GM12872 (cell line): ENCODE measurements around the gene GLIS1.

Experiments
- CTCF ChIP-seq: IDR thresholded peaks from 3 replicates; pipeline ENCODE4 v1.5.1; 2011; ENCODE audit warnings: low read depth, mild to moderate bottlenecking, low read length, moderate library complexity; ENCODE audit not compliant: insufficient read depth

The GLIS1 gene

GRCh38 chr1:53606197-53606596 is 132.8 kb downstream of the GLIS1 start:
- TF ChIP-seq CTCF: no peak

- TF ChIP-seq CTCF: no peak
Measured at GRCh38 chr1:53605181-53605580, 133.8 kb downstream of the GLIS1 start.

- no peak for TF ChIP-seq CTCF
Measured at GRCh38 chr1:53604291-53604919, 134.6 kb downstream of the GLIS1 start.

- no peak for TF ChIP-seq CTCF
Measured at GRCh38 chr1:53603431-53603830, 135.5 kb downstream of the GLIS1 start.

- no peak for TF ChIP-seq CTCF
Measured at GRCh38 chr1:53601867-53602775, 136.8 kb downstream of the GLIS1 start.

GRCh38 chr1:53601031-53601745 is 137.8 kb downstream of the GLIS1 start:
- no peak for TF ChIP-seq CTCF

GRCh38 chr1:53600561-53600960 is 138.4 kb downstream of the GLIS1 start:
- no peak for TF ChIP-seq CTCF
